AG04449 (cell line): ENCODE measurements around the gene ADGRV1.
"Not testable (repeated sequence)": the region's sequence is repeated elsewhere in the genome, so short reads cannot be mapped to it uniquely, and the experiment has no call there.

Experiments used
- CTCF ChIA-PET: fragments of 350-600 bp; formaldehyde crosslinking; extraction: SDS; loops from one replicate; lab custom pipeline; 2021; ENCODE audit warnings: antibody characterized with exemption; lab: Yijun Ruan, JAX
- POLR2A ChIA-PET: fragments of 400-600, 350-600 bp; formaldehyde crosslinking; extraction: SDS; loops from one replicate; lab custom pipeline; 2020; ENCODE audit warnings: antibody characterized with exemption, inconsistent platforms; lab: Yijun Ruan, JAX
- DNase-seq: peaks from one replicate; pipeline ENCODE4 v3.0.0-alpha.2; 2010; ENCODE audit warnings: low read depth, low spot score
- H3K4me3 ChIP-seq: 2 replicates; pipeline ENCODE4 v1.5.1; 2011; ENCODE audit warnings: low read depth, mild to moderate bottlenecking, control low read depth, low read length
- CTCF ChIP-seq: IDR thresholded peaks from one replicate; pipeline ENCODE4 v1.5.1; 2011; ENCODE audit warnings: mild to moderate bottlenecking, moderate library complexity, low read length, control low read depth, inconsistent platforms; ENCODE audit not compliant: insufficient read depth; ENCODE audit errors: missing control alignments

Gene ADGRV1

GRCh38 chr5:90807496-90807895 is 248.9 kb downstream of the ADGRV1 start:
- no peak for TF ChIP-seq CTCF
- no peak for DNase-seq
- ChIA-PET POLR2A (no interaction called here), CTCF (no interaction called here)
- H3K4me3 ChIP-seq, result no peak overlapping the region

GRCh38 chr5:90809311-90810056 is 250.9 kb downstream of the ADGRV1 start:
- DNase-seq, result no peak
- CTCF ChIA-PET, result no interaction called here
- TF ChIP-seq CTCF, result no peak
- POLR2A ChIA-PET, result no interaction called here
- H3K4me3 ChIP-seq, result no peak overlapping the region

- CTCF ChIA-PET, result no interaction called here
- H3K4me3 ChIP-seq, result no peak overlapping the region
- POLR2A ChIA-PET, result no interaction called here
- TF ChIP-seq CTCF, result no peak
- no peak for DNase-seq
Measured at GRCh38 chr5:90810211-90810610, 251.6 kb downstream of the ADGRV1 start.

- CTCF ChIA-PET, result interaction anchor here (1.2 kb wide), 1 partner anchor 9 kb away, joined by 3 read pairs; no protein-coding TSS in a partner anchor
- no peak for DNase-seq
- no peak for TF ChIP-seq CTCF
- POLR2A ChIA-PET, result no interaction called here
- H3K4me3 ChIP-seq, result no peak overlapping the region
Measured at GRCh38 chr5:90813392-90813791, 254.8 kb downstream of the ADGRV1 start.

- CTCF ChIA-PET, DNase-seq, H3K4me3 ChIP-seq, POLR2A ChIA-PET: not testable (repeated sequence)
Measured at GRCh38 chr5:90822062-90822461, 263.5 kb downstream of the ADGRV1 start.

GRCh38 chr5:90824436-90824835 is 265.8 kb downstream of the ADGRV1 start:
- no peak for TF ChIP-seq CTCF
- no peak overlapping the region for H3K4me3 ChIP-seq
- CTCF ChIA-PET, result no interaction called here
- POLR2A ChIA-PET, result no interaction called here
- DNase-seq, result no peak

GRCh38 chr5:90830058-90830457 is 271.5 kb downstream of the ADGRV1 start:
- no peak overlapping the region for H3K4me3 ChIP-seq
- no peak for TF ChIP-seq CTCF
- ChIA-PET POLR2A (no interaction called here), CTCF (no interaction called here)
- no peak for DNase-seq
